KBM-7 (cell line): ENCODE data around the gene NCAM2.
A peak's percentile ranks its signal among the peaks of the same experiment; 100 is the strongest.

Experiments
- DNase-seq: peaks from one replicate; pipeline ENCODE4 v3.0.0-alpha.2; 2015
- in situ Hi-C: fragments of 300-500 bp; cut with MboI; formaldehyde crosslinking; loops from 2 replicates; pipeline ENCODE4 v1.14.3; 2020; ENCODE audit warnings: low sequenced_read_pairs, low pct_unique_long_range_greater_than_20kb, mixed read lengths

NCAM2 gene

DNA sequence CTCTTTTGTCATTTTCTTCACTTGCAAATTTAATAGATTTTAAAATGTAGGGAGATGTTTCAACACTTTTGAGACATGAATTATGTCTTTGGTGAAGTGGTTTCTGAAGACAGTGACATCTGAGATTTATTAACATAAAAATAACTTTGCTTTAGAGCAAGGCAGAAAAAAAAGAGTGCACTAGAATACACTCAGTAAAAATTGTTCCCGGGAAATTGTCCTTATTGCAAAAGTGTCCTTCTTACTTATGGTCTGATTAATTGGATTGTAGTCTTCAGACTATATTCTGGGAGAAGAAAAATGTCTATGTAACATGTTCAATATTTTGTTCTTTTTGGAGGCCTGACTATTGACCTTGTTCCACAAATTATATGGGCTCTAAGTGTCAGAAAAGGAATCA lies 468.5 kb downstream of the NCAM2 start:
- in situ Hi-C loops: no loop called here
- no peak for DNase-seq

DNA sequence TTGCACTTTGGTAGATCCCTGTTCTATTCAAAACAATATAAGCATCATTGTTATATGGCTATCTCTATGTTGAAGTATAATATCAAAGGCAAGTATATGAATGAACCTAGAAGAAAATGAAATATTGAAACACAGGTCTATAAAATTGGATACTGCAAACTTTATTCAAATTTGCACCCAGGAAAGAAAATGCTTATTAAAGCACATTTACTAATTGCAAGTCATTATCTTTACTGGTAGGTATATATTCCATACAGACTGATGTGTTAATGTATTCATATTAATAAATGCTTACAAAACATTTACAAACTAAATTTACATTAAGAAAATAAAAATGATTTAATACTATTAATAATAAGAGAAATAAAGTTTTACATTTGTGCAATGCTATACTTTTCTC lies 469.8 kb downstream of the NCAM2 start:
- in situ Hi-C loops: no loop called here
- DNase-seq: no peak

DNA sequence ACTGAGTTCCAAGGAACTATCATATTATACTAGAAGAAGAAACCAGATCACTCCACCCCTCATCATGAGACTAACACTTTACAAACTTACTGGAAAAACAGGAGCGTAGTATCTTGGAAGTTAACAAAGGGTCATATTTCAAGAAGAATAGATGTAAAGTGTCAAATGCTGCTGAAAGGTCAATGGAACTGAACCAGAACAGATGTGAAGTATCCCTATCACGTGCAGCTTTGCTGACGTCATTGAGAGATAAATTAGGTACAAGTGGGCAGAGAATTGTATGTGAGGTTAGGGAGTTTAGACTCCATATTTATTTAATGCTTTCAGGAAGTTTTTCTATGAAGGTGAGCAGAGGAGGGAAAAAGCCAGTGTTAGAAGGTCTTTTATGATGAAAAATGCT lies 483.0 kb downstream of the NCAM2 start:
- in situ Hi-C loops: no loop called here
- DNase-seq: no peak

DNA sequence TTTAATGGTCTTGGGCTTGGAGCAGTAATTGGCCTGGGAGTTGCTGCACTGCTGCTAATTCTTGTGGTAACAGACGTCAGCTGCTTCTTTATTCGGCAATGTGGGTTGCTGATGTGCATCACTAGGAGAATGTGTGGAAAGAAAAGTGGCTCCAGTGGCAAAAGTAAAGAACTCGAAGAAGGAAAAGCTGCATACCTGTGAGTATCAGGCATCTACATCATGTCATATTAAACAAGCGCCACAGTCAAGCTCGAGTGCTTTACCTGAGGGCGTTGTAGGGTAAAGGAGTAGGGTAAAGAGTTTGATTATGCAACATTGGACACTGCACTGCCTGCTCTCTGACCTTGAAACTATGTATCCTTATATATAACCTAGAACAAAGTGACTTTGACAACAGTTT lies 510.6 kb downstream of the NCAM2 start:
- DNase-seq: no peak

DNA sequence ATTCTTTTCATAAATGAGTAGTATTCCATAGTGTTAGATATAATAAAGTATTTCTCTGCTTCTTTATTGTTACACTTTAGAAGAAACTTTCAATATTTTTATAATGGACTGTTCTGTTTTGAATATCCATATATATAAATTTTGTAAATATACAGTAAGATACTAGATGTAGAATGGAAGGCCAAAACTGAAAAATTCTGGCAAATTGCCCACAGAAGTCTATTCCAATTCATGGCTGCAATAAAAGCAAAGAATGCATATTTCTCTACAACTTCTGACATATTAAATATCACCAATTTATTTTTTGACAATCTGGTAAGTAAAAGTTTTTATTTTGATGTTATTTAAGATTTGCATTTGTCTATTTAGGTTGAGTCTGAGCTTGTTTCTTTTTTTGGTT lies 532.5 kb downstream of the NCAM2 start:
- in situ Hi-C loops: no loop called here
- no peak for DNase-seq

More for the DNA sequence above, 510.6 kb downstream of the NCAM2 start:
- in situ Hi-C loops: no loop called here

DNA sequence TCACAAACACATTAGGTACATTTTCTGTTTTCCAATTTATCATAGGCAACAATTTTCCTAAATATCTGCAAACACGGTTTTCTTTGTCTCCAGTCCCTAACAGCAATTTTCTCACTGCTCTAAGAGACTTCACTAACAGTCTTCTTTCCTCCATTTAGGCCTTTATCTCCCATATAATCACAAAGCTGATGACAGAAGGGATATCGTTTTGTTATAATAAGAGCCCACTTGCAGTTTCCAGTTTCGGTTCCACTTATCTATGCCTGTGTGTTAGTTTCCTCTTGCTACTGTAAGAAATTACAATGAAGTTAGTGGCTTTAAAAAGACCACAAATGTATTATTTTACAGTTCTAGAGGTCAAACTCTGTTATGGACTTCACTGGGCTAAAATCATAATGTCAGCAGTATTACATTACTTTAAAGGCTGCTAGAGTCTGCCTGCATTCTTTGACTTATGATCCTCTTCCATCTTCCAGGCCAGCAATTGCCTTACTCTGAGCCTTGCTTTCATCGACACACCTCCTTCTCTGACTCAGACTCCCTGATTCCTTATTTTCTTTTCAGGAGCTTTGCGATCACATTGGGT lies 549.3 kb downstream of the NCAM2 start:
- in situ Hi-C loops: no loop called here
- DNase-seq: peak; percentile 3

DNA sequence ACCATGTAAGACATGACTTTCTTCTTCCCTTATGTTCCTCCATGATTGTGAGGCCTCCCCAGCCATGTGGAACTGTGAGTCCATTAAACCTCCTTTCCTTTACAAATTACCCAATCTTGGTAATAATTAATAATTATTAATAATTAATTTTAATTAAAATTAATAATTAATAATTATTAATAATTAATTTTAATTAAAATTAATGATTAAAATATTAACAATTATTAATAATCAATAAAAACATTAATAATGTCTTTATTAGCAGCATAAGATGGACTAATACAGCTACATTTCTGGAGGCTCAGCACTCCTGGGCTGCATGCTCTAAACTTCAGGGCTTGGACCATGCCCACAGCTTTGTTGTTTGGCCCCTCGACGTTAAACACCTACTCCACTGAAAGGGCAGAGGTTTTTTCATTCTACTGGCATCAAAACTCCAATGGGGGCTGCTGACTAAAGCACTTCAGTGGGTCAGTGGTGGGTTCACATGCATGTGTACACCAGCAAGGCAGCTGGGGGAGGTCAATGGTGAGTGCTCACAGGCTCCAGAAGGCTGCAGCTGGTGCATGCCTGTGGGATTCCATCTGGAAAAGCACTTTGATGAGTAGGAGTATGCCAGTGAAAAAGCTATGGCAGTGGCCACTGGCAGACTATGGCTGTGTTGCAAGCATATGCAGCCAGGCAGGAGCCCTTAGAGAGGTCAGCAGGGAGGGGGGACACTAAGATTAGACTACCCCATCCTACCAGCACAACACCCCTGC lies 561.3 kb downstream of the NCAM2 start:
- DNase-seq: no peak
- in situ Hi-C loops: no loop called here
